ENCODE data around the gene HECTD2. TPM values are rescaled to one million over a fixed set of nuclear protein-coding genes. Genes with fewer than 3 reads are reported as not detected.
A peak's percentile ranks its signal among the peaks of the same experiment; 100 is the strongest.

Gene HECTD2
- total and polyA plus RNA-seq, 5 donors = 4.6 to 13.4 (median 9.5) TPM

DNA sequence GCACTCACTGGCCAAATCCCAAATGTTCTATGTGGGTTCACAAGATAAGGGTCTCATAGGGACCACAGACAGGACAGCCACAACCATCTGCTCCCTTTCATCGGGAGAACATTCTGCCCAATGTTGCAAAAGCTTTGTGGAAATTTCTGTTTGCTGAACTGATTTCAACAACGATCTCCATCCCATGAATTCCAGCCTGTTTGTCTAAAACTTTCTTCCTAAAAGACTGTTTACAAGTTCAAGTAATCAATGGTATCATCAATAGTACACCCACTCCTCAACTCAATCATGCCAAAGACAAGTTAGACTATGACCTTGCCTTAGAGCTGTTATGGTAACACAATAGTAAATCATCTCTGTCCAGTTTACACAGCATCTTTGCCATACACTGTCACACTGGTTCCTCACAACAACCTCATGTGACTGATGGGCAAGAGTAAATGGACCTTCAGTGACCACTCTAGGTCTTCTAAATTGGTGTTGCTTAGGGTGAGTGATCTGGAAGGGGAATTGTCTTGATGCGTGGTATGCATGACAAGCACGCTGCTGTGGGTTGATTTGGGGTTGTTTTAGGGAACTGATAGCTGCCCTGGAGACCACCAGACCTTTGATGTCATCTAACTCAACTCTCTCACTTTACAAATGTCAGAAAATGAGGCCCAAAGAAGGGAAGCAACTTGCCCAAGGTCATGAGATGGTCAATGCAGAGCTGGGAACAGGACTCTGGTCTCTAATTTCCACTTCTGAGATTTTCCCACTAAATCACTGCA lies 127.7 kb downstream of the HECTD2 start:
- no peaks in the 10 kb centered on the region for H3K9me3 ChIP-seq (ENCODE audit: control insufficient read depth, low read length)
- 83% methylated on average over 4 of the region's 4 CpGs for WGBS
- H3K27me3 ChIP-seq (ENCODE audit: control insufficient read depth, insufficient read depth) = no peaks in the 10 kb centered on the region
- peaks cover 9% of the 10 kb centered on the region for H3K4me1 ChIP-seq (ENCODE audit: control insufficient read depth, insufficient read depth, low read length)
- DNase-seq = no peak
- H3K27ac ChIP-seq (ENCODE audit: low read length) = no peak overlapping the region
- no peak overlapping the region for H3K4me3 ChIP-seq (ENCODE audit: low read length)
- intact Hi-C loops (cut with DNase I) = no loop called here
- ATAC-seq = no peak

GRCh38 chr10:91539930-91540329 lies 129.8 kb downstream of the HECTD2 start:
- WGBS = 83% methylated on average over 5 of the region's 5 CpGs
- no peak for DNase-seq
- H3K9me3 ChIP-seq (ENCODE audit: control insufficient read depth, low read length) = no peaks in the 10 kb centered on the region
- ATAC-seq = no peak
- peaks cover 9% of the 10 kb centered on the region for H3K4me1 ChIP-seq (ENCODE audit: control insufficient read depth, insufficient read depth, low read length)
- H3K4me3 ChIP-seq (ENCODE audit: low read length) = no peak overlapping the region
- intact Hi-C loops (cut with DNase I) = no loop called here
- H3K27ac ChIP-seq (ENCODE audit: low read length) = no peak overlapping the region
- no peaks in the 10 kb centered on the region for H3K27me3 ChIP-seq (ENCODE audit: control insufficient read depth, insufficient read depth)

DNA sequence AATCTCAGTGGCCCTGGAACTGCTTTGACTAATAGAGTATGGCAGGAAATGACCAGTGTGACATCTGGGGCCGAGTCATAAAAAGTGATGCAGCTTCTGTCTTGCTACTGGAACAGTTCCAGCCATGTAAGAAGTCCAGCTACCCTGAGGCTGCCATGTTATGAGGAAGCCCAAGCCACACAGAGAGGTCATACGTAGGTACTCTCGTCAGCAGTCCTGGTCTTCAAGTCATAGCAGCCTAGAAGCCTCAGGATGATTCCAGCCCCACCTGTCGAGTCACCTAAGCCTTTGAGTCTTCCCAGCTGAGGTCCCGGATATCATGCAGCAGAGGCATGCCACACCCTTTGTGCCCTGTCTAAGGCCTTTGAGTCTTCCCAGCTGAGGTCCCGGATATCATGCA lies 130.6 kb downstream of the HECTD2 start:
- ATAC-seq (peak in 1 of 2 donors; percentile 45), DNase-seq (no peak)
- Histone ChIP-seq H3K9me3 (ENCODE audit: control insufficient read depth, low read length) (no peaks in the 10 kb centered on the region), H3K4me3 (ENCODE audit: low read length) (no peak overlapping the region), H3K27me3 (ENCODE audit: control insufficient read depth, insufficient read depth) (no peaks in the 10 kb centered on the region), H3K4me1 (ENCODE audit: control insufficient read depth, insufficient read depth, low read length) (peaks cover 9% of the 10 kb centered on the region), H3K27ac (ENCODE audit: low read length) (no peak overlapping the region)
- WGBS = 92% methylated on average over 6 of the region's 6 CpGs
- intact Hi-C loops (cut with DNase I) = no loop called here

DNA sequence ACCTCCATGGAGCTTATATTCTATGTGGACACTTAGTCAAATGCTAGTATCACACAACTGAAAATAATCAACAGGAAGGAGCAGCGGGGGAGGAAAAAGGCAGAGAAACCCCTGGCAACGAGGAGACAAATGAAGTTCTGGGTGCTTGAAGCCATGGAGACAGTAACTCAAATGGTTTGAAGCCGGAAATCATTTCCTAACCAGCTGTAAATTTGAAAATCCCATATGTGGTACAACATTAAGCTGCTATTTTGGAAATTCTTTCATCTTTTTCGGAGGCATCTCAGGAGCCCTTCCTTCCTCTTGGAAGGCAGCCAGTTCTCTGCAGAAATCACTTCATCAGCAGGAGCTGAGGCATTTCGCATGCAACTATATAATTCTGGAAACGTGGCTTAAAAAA lies 131.3 kb downstream of the HECTD2 start:
- Histone ChIP-seq H3K27me3 (ENCODE audit: control insufficient read depth, insufficient read depth) (no peaks in the 10 kb centered on the region), H3K9me3 (ENCODE audit: control insufficient read depth, low read length) (no peaks in the 10 kb centered on the region), H3K4me1 (ENCODE audit: control insufficient read depth, insufficient read depth, low read length) (peaks cover 6% of the 10 kb centered on the region), H3K27ac (ENCODE audit: low read length) (no peak overlapping the region), H3K4me3 (ENCODE audit: low read length) (no peak overlapping the region)
- ATAC-seq (no peak), DNase-seq (no peak)
- 35% methylated on average over 6 of the region's 6 CpGs for WGBS
- intact Hi-C loops (cut with DNase I) = no loop called here

DNA sequence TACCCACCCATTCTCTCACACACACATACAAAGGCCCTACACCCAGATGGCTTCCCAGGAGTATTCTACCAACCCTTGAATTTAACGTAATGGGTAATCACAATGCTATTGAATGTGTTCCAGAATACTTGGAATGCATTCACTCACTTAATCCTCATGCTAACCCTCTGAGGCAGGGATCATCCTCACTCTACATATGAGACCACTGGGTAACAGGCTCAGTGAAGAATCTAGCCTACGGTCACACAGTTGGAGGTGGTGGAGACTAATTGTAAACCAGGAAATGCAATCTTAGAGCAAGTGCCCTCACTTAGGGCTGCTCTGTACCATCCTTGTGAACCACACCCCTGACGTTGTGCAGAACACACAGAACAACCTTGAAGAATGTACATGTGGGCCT lies 135.2 kb downstream of the HECTD2 start:
- intact Hi-C loops (cut with DNase I) = no loop called here
- no peaks in the 10 kb centered on the region for H3K27me3 ChIP-seq (ENCODE audit: control insufficient read depth, insufficient read depth)
- no peaks in the 10 kb centered on the region for H3K9me3 ChIP-seq (ENCODE audit: control insufficient read depth, low read length)
- no peaks in the 10 kb centered on the region for H3K4me1 ChIP-seq (ENCODE audit: control insufficient read depth, insufficient read depth, low read length)
- no peak for DNase-seq
- H3K4me3 ChIP-seq (ENCODE audit: low read length) = no peak overlapping the region
- H3K27ac ChIP-seq (ENCODE audit: low read length) = no peak overlapping the region
- 82% methylated on average over 3 of the region's 3 CpGs for whole genome bisulfite sequencing
- ATAC-seq = no peak

DNA sequence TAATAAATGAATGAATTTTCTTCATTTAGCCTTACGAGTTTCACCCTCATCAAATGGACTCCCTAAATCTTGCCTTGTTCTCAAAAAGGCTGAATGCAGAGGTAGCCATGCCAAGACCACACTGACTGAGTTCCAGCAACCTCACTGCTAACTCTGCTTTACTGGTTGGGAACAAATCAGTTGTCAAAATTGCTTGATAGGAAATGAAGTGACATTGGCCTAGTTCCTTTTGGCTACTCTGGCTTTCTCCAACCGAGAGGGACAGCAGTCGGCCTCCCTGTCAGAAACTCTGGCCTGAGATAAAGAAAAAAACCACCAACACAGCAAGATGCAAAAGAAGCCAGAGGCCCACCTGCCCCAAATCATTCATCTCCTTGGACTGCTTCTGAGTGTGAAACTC lies 135.7 kb downstream of the HECTD2 start:
- Histone ChIP-seq H3K27me3 (ENCODE audit: control insufficient read depth, insufficient read depth) (no peaks in the 10 kb centered on the region), H3K27ac (ENCODE audit: low read length) (no peak overlapping the region), H3K4me1 (ENCODE audit: control insufficient read depth, insufficient read depth, low read length) (no peaks in the 10 kb centered on the region), H3K4me3 (ENCODE audit: low read length) (no peak overlapping the region), H3K9me3 (ENCODE audit: control insufficient read depth, low read length) (no peaks in the 10 kb centered on the region)
- no peak for ATAC-seq
- intact Hi-C loops (cut with DNase I) = no loop called here
- 53% methylated on average over 3 of the region's 3 CpGs for WGBS
- no peak for DNase-seq

GRCh38 chr10:91549262-91549661 lies 139.1 kb downstream of the HECTD2 start:
- 90% methylated on average over 3 of the region's 3 CpGs for WGBS
- Histone ChIP-seq H3K27ac (ENCODE audit: low read length) (no peak overlapping the region), H3K9me3 (ENCODE audit: control insufficient read depth, low read length) (no peaks in the 10 kb centered on the region), H3K4me1 (ENCODE audit: control insufficient read depth, insufficient read depth, low read length) (peaks cover 3% of the 10 kb centered on the region), H3K4me3 (ENCODE audit: low read length) (no peak overlapping the region), H3K27me3 (ENCODE audit: control insufficient read depth, insufficient read depth) (no peaks in the 10 kb centered on the region)
- intact Hi-C loops (cut with DNase I) = no loop called here
- ATAC-seq (no peak), DNase-seq (no peak)

DNA sequence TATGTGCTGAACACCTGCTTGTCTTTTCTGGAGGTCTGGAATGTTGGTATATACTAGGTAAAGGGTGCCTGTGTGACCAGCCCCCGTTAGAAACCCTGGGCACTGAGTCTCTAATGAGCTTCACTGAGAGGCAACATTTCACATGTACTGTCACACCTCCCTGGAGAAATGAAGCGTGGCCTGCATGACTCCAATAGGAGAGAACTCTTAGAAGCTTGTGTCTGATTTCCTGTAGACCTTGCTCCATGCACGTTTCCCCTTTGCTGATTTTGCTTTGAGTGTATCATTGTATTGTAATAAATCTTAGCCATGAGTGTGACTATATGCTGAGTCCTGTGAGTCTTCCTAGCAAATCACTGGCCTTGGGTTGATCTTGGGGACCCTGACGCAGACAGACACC lies 139.9 kb downstream of the HECTD2 start:
- no peak overlapping the region for H3K4me3 ChIP-seq (ENCODE audit: low read length)
- ATAC-seq (no peak), DNase-seq (no peak)
- H3K9me3 ChIP-seq (ENCODE audit: control insufficient read depth, low read length) = no peaks in the 10 kb centered on the region
- 87% methylated on average over 4 of the region's 4 CpGs for WGBS
- peaks cover 3% of the 10 kb centered on the region for H3K4me1 ChIP-seq (ENCODE audit: control insufficient read depth, insufficient read depth, low read length)
- intact Hi-C loops (cut with DNase I) = loop anchor here in 2 of 4 donors (5.0 kb wide), 2 partner anchors 87 to 163 kb away; no protein-coding TSS in a partner anchor
- no peaks in the 10 kb centered on the region for H3K27me3 ChIP-seq (ENCODE audit: control insufficient read depth, insufficient read depth)
- no peak overlapping the region for H3K27ac ChIP-seq (ENCODE audit: low read length)

- ATAC-seq (peak; percentile 85 to 86), DNase-seq (peak; percentile 42 to 82 (median 67))
- no peak overlapping the region for H3K4me3 ChIP-seq (ENCODE audit: low read length)
- intact Hi-C loops (cut with DNase I) = loop anchor here in 3 of 4 donors (2.0 to 5.0 kb wide), 4 partner anchors 83 to 165 kb away; no protein-coding TSS in a partner anchor
- peak overlapping the region; percentile 20 for H3K27ac ChIP-seq (ENCODE audit: low read length)
- 34% methylated on average over 8 of the region's 8 CpGs for whole genome bisulfite sequencing
- H3K9me3 ChIP-seq (ENCODE audit: control insufficient read depth, low read length) = no peaks in the 10 kb centered on the region
- H3K27me3 ChIP-seq (ENCODE audit: control insufficient read depth, insufficient read depth) = no peaks in the 10 kb centered on the region
- H3K4me1 ChIP-seq (ENCODE audit: control insufficient read depth, insufficient read depth, low read length) = peaks cover 5% of the 10 kb centered on the region
These were observed 141.7 kb downstream of the HECTD2 start for GRCh38 chr10:91551856-91552255.

DNA sequence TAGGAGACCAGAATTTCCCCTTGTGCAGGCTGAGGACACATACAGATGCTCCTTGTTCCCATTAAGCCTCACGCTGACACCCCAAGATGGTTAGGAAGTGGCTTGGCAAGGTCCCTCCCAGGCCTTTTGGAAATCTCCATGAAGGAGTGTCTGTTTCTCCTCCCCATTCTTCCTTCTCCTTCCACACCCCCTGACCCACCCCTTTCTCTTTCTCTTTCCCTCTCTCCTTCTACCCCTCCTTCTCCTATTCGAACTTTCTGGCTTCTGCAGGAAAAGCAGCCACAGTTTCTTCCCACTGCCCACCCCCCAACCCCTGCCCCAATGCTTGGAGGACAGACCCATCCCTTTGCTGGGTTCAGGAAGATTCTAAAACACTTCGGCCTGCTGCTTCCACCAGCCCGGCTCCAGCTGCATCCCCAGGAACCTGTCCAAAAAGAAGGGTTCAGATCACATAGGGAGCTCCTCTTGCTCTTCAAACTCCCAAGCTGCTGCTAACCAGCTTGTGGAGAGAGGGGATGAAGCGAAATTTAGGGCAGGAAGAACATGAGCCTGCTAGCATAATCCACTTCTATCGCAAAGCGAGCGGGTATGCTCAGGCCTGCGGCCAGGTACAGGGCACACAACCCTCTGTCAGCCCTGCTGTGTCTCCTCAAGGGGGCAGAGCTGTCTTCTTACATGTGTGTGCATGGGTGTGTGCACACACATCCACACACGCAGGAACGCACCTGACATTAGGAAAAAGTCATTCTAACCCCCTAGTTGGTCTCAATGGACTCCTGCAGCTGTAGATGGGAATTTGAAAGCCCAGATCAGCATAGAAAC lies 142.3 kb downstream of the HECTD2 start:
- WGBS = 54% methylated on average over 11 of the region's 11 CpGs
- DNase-seq (peak; percentile 47 to 70 (median 67)), ATAC-seq (peak; percentile 88 to 91)
- peaks cover 5% of the 10 kb centered on the region for H3K4me1 ChIP-seq (ENCODE audit: control insufficient read depth, insufficient read depth, low read length)
- intact Hi-C loops (cut with DNase I) = loop anchor here in 3 of 4 donors (2.0 to 5.0 kb wide), 4 partner anchors 82 to 165 kb away; no protein-coding TSS in a partner anchor
- no peak overlapping the region for H3K4me3 ChIP-seq (ENCODE audit: low read length)
- no peaks in the 10 kb centered on the region for H3K9me3 ChIP-seq (ENCODE audit: control insufficient read depth, low read length)
- no peaks in the 10 kb centered on the region for H3K27me3 ChIP-seq (ENCODE audit: control insufficient read depth, insufficient read depth)
- peak overlapping the region; percentile 30 for H3K27ac ChIP-seq (ENCODE audit: low read length)

- intact Hi-C loops (cut with DNase I) = no loop called here
- Histone ChIP-seq H3K27ac (ENCODE audit: low read length) (no peak overlapping the region), H3K4me3 (ENCODE audit: low read length) (no peak overlapping the region), H3K4me1 (ENCODE audit: control insufficient read depth, insufficient read depth, low read length) (peaks cover 5% of the 10 kb centered on the region), H3K9me3 (ENCODE audit: control insufficient read depth, low read length) (no peaks in the 10 kb centered on the region), H3K27me3 (ENCODE audit: control insufficient read depth, insufficient read depth) (no peaks in the 10 kb centered on the region)
- no peak for ATAC-seq
- DNase-seq = no peak
These were observed 145.3 kb downstream of the HECTD2 start for GRCh38 chr10:91555455-91555854.
